DOHH2 (cell line): ENCODE data around the gene RAB28.

Experiments
- CTCF ChIP-seq: fragments of 200-600 bp; sonication (generic); IDR thresholded peaks from one replicate; pipeline ENCODE4 v1.5.1; 2014; ENCODE audit warnings: antibody characterized with exemption, mild to moderate bottlenecking, low read depth, low read length; ENCODE audit not compliant: poor library complexity, severe bottlenecking
- EZH2phosphoT487 ChIP-seq: fragments of 200-600 bp; sonication (generic); IDR thresholded peaks from 2 replicates; pipeline ENCODE4 v1.6.1; 2017; ENCODE audit warnings: borderline replicate concordance, mild to moderate bottlenecking, antibody characterized with exemption, low read length, moderate library complexity, mixed read lengths

GRCh38 chr4:13329340-13329850, 154.7 kb downstream of the RAB28 start:
- no peak for TF ChIP-seq CTCF
- no peak for TF ChIP-seq EZH2phosphoT487
